GM12864 (cell line): Measurements from ENCODE around the gene SUMF1.

Source experiments
- DNase-seq: peaks from one replicate; pipeline ENCODE4 v3.0.0-alpha.2; 2011; ENCODE audit warnings: low read depth
- H3K4me3 ChIP-seq: 2 replicates; pipeline ENCODE4 v1.5.1; 2011; ENCODE audit warnings: mild to moderate bottlenecking, low read depth, low read length, control low read depth
- CTCF ChIP-seq: IDR thresholded peaks from 2 replicates; pipeline ENCODE4 v1.5.1; 2011; ENCODE audit warnings: low read depth, mild to moderate bottlenecking, moderate library complexity, low read length, control low read depth, inconsistent platforms; ENCODE audit errors: missing control alignments

The SUMF1 gene

GRCh38 chr3:4509983-4510755, 43.1 kb upstream of the SUMF1 start:
- DNase-seq = no peak

GRCh38 chr3:4509043-4509442, 42.0 kb upstream of the SUMF1 start:
- H3K4me3 ChIP-seq = no peak overlapping the region
- no peak for TF ChIP-seq CTCF
- no peak for DNase-seq

More at GRCh38 chr3:4509983-4510755, 43.1 kb upstream of the SUMF1 start:
- H3K4me3 ChIP-seq = no peak overlapping the region
- TF ChIP-seq CTCF = no peak

GRCh38 chr3:4508048-4508981, 41.2 kb upstream of the SUMF1 start:
- DNase-seq = peak; percentile 83

GRCh38 chr3:4507024-4507596, 40.0 kb upstream of the SUMF1 start:
- no peak for TF ChIP-seq CTCF
- H3K4me3 ChIP-seq = no peak overlapping the region; the same call in 1 of the 2 replicates
- no peak for DNase-seq

More at GRCh38 chr3:4508048-4508981, 41.2 kb upstream of the SUMF1 start:
- H3K4me3 ChIP-seq = no peak overlapping the region
- TF ChIP-seq CTCF = no peak

- DNase-seq = no peak
- no peak for TF ChIP-seq CTCF
- H3K4me3 ChIP-seq = no peak overlapping the region
Measured at GRCh38 chr3:4506559-4507023, 39.5 kb upstream of the SUMF1 start.

GRCh38 chr3:4505688-4506558, 38.9 kb upstream of the SUMF1 start:
- H3K4me3 ChIP-seq = no peak overlapping the region; the same call in 1 of the 2 replicates
- no peak for TF ChIP-seq CTCF
- no peak for DNase-seq
